HG03439 (cell line): ENCODE measurements around the gene PODXL2.

ENCODE experiments used
- ATAC-seq: cut with Tn5 transposase; IDR thresholded peaks from one replicate; pipeline ENCODE4 v1.9.1; 2021; ENCODE audit warnings: mild to moderate bottlenecking, moderate library complexity; ENCODE audit not compliant: unreplicated experiment

PODXL2 gene

GRCh38 chr3:127718916-127719290 is 89.9 kb downstream of the PODXL2 start:
- ATAC-seq = no peak

DNA sequence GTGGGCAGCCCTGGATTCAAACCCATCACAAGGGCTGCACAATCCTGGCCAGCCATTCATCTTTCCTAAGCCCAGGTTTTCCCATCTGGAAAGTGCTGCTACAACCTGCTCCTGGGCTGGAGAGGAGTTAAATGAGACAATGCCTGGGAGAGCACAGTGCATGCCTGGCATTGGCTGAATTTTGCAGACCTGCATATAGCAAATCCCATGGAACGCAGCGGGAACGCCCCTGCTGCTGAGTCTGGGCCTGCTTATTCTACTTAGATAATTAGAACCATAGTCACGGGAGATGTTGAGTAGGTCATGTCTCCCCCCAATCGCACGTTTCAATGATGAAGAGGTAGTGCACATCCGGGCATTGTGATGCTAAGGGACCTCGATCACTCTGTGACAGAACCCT is 90.4 kb downstream of the PODXL2 start:
- no peak for ATAC-seq

- ATAC-seq = no peak
Measured at GRCh38 chr3:127720161-127720823, 91.3 kb downstream of the PODXL2 start.

GRCh38 chr3:127720985-127721935 is 92.3 kb downstream of the PODXL2 start:
- ATAC-seq = no peak

- no peak for ATAC-seq
Measured at GRCh38 chr3:127722091-127722784, 93.3 kb downstream of the PODXL2 start.
